ENCODE results near the gene GLI2.

The GLI2 gene

GRCh38 chr2:120762341-120763061, 26.8 kb downstream of the GLI2 start:
- in situ Hi-C loops (cut with MboI; ENCODE audit: low pct_unique_long_range_greater_than_20kb, low sequenced_read_pairs, unreplicated experiment) = no loop called here
- no peak for TF ChIP-seq CTCF (IDR thresholded peaks at IDR 0.05; ENCODE audit: extremely low read depth, insufficient read depth, missing control alignments)
- no peak for DNase-seq (ENCODE audit: low spot score)

- DNase-seq (ENCODE audit: low spot score) = no peak
- in situ Hi-C loops (cut with MboI; ENCODE audit: low pct_unique_long_range_greater_than_20kb, low sequenced_read_pairs, unreplicated experiment) = no loop called here
- no peak for TF ChIP-seq CTCF (IDR thresholded peaks at IDR 0.05; ENCODE audit: extremely low read depth, insufficient read depth, missing control alignments)
These were observed 27.8 kb downstream of the GLI2 start for GRCh38 chr2:120763508-120763907.

GRCh38 chr2:120763931-120764330, 28.3 kb downstream of the GLI2 start:
- DNase-seq (ENCODE audit: low spot score) = no peak
- no peak for TF ChIP-seq CTCF (IDR thresholded peaks at IDR 0.05; ENCODE audit: extremely low read depth, insufficient read depth, missing control alignments)
- in situ Hi-C loops (cut with MboI; ENCODE audit: low pct_unique_long_range_greater_than_20kb, low sequenced_read_pairs, unreplicated experiment) = no loop called here

- in situ Hi-C loops (cut with MboI; ENCODE audit: low pct_unique_long_range_greater_than_20kb, low sequenced_read_pairs, unreplicated experiment) = no loop called here
- no peak for TF ChIP-seq CTCF (IDR thresholded peaks at IDR 0.05; ENCODE audit: extremely low read depth, insufficient read depth, missing control alignments)
- no peak for DNase-seq (ENCODE audit: low spot score)
These were observed 28.8 kb downstream of the GLI2 start for GRCh38 chr2:120764492-120764891.

- in situ Hi-C loops (cut with MboI; ENCODE audit: low pct_unique_long_range_greater_than_20kb, low sequenced_read_pairs, unreplicated experiment) = no loop called here
- no peak for TF ChIP-seq CTCF (IDR thresholded peaks at IDR 0.05; ENCODE audit: extremely low read depth, insufficient read depth, missing control alignments)
- DNase-seq (ENCODE audit: low spot score) = no peak
These were observed 29.5 kb downstream of the GLI2 start for GRCh38 chr2:120764991-120765677.

GRCh38 chr2:120765678-120766469, 30.2 kb downstream of the GLI2 start:
- no peak for DNase-seq (ENCODE audit: low spot score)
- no peak for TF ChIP-seq CTCF (IDR thresholded peaks at IDR 0.05; ENCODE audit: extremely low read depth, insufficient read depth, missing control alignments)
- in situ Hi-C loops (cut with MboI; ENCODE audit: low pct_unique_long_range_greater_than_20kb, low sequenced_read_pairs, unreplicated experiment) = no loop called here
